T follicular helper cell (primary cell): Measurements from ENCODE around the gene STYX.
A peak's percentile ranks its signal among the peaks of the same experiment; 100 is the strongest.

Experiments
- DNase-seq: peaks from one replicate; pipeline ENCODE4 v3.0.0-alpha.2; 2020; ENCODE audit warnings: low read depth

STYX gene

GRCh38 chr14:52790011-52790755 lies 60.2 kb downstream of the STYX start:
- no peak for DNase-seq

GRCh38 chr14:52790756-52791222 lies 60.8 kb downstream of the STYX start:
- DNase-seq = no peak

GRCh38 chr14:52791223-52792096 lies 61.5 kb downstream of the STYX start, which contains the start of gene GNPNAT1:
Gene GNPNAT1, minus strand, starts transcription at chr14:52791607. Its CDS starts 6,957 bp downstream, at chr14:52784650.
- DNase-seq = peak; percentile 84

- DNase-seq = no peak
These were observed 62.1 kb downstream of the STYX start for GRCh38 chr14:52792097-52792415.

- DNase-seq = no peak
These were observed 63.1 kb downstream of the STYX start for GRCh38 chr14:52793061-52793460.

GRCh38 chr14:52797653-52798052 lies 67.7 kb downstream of the STYX start:
- no peak for DNase-seq

- DNase-seq = no peak
These were observed 68.9 kb downstream of the STYX start for GRCh38 chr14:52798826-52799225.

GRCh38 chr14:52801014-52801712 lies 71.2 kb downstream of the STYX start:
- DNase-seq = no peak

- no peak for DNase-seq
These were observed 72.6 kb downstream of the STYX start for GRCh38 chr14:52802597-52802996.

- no peak for DNase-seq
These were observed 76.1 kb downstream of the STYX start for GRCh38 chr14:52806115-52806514.

GRCh38 chr14:52808101-52808500 lies 78.1 kb downstream of the STYX start:
- DNase-seq = no peak

- DNase-seq = no peak
These were observed 91.9 kb downstream of the STYX start for GRCh38 chr14:52821805-52822250.

GRCh38 chr14:52824462-52824861 lies 94.5 kb downstream of the STYX start:
- no peak for DNase-seq
